Occipital lobe (tissue), 2 donors: ENCODE measurements around the gene CSRNP2. TPM values are rescaled to one million over a fixed set of nuclear protein-coding genes. Genes with fewer than 3 reads are reported as not detected.
"Not testable (repeated sequence)": the region's sequence is repeated elsewhere in the genome, so short reads cannot be mapped to it uniquely, and the experiment has no call there.

Source experiments
- DNase-seq: peaks from one replicate; lab custom pipeline; 2025; lab: John Stamatoyannopoulos, UW
- total RNA-seq: library from RNA; depleted of rRNA; stranded (reverse); fragments of >200 nt; gene quantifications from one replicate; pipeline ENCODE4 v1.2.3, GENCODE V29; 2014

CSRNP2 gene
- total RNA-seq: 69.6 TPM

GRCh38 chr12:51083126-51083833, at the start of gene CSRNP2:
Gene CSRNP2, minus strand, starts transcription at chr12:51083596. Its CDS starts 7,035 bp downstream, at chr12:51076561.
- peak; percentile 97 for DNase-seq

GRCh38 chr12:51132693-51133092, 49.3 kb upstream of the CSRNP2 start:
- DNase-seq: no peak

GRCh38 chr12:51131745-51132521, 48.5 kb upstream of the CSRNP2 start:
- DNase-seq: no peak

- DNase-seq: no peak
Observed at GRCh38 chr12:51128919-51129318, 45.5 kb upstream of the CSRNP2 start.

- DNase-seq: no peak
Observed at GRCh38 chr12:51127050-51127729, 43.8 kb upstream of the CSRNP2 start.

GRCh38 chr12:51126297-51126696, 42.9 kb upstream of the CSRNP2 start:
- DNase-seq: no peak

- no peak for DNase-seq
Observed at GRCh38 chr12:51124504-51124903, 41.1 kb upstream of the CSRNP2 start.

GRCh38 chr12:51122844-51123243, 39.4 kb upstream of the CSRNP2 start:
- no peak for DNase-seq

GRCh38 chr12:51118706-51119105, 35.3 kb upstream of the CSRNP2 start:
- no peak for DNase-seq

GRCh38 chr12:51115533-51115932, 32.1 kb upstream of the CSRNP2 start:
- no peak for DNase-seq

- no peak for DNase-seq
Observed at GRCh38 chr12:51108136-51108535, 24.7 kb upstream of the CSRNP2 start.

- DNase-seq: no peak
Observed at GRCh38 chr12:51103977-51104376, 20.6 kb upstream of the CSRNP2 start.

GRCh38 chr12:51098611-51099010, 15.2 kb upstream of the CSRNP2 start:
- no peak for DNase-seq

- DNase-seq: no peak
Observed at GRCh38 chr12:51090705-51091229, 7.4 kb upstream of the CSRNP2 start.

- no peak for DNase-seq
Observed at GRCh38 chr12:51087818-51088217, 4.4 kb upstream of the CSRNP2 start.

- DNase-seq: no peak
Observed at GRCh38 chr12:51086933-51087332, 3.5 kb upstream of the CSRNP2 start.

GRCh38 chr12:51085757-51086156, 2.4 kb upstream of the CSRNP2 start:
- no peak for DNase-seq

GRCh38 chr12:51082561-51083125, 753 bp downstream of the CSRNP2 start:
- DNase-seq: no peak

- DNase-seq: no peak
Observed at GRCh38 chr12:51081421-51081820, 2.0 kb downstream of the CSRNP2 start.

GRCh38 chr12:51080136-51080535, 3.3 kb downstream of the CSRNP2 start:
- no peak for DNase-seq

- DNase-seq: not testable (repeated sequence)
Observed at GRCh38 chr12:51078866-51079265, 4.5 kb downstream of the CSRNP2 start.

GRCh38 chr12:51078346-51078745, 5.0 kb downstream of the CSRNP2 start:
- DNase-seq: not testable (repeated sequence)
